GM12801 (cell line): Measurements from ENCODE around the gene HNRNPU.

Experiments used
- CTCF ChIP-seq: IDR thresholded peaks from one replicate; pipeline ENCODE4 v1.5.1; 2011; ENCODE audit warnings: control low read depth; ENCODE audit not compliant: insufficient read length; ENCODE audit errors: extremely low read depth

Gene HNRNPU

GRCh38 chr1:244802556-244803239 lies 61.6 kb downstream of the HNRNPU start:
- no peak for TF ChIP-seq CTCF

- no peak for TF ChIP-seq CTCF
These were observed 62.3 kb downstream of the HNRNPU start for GRCh38 chr1:244802041-244802440.

GRCh38 chr1:244801246-244801645 lies 63.1 kb downstream of the HNRNPU start:
- TF ChIP-seq CTCF = no peak

DNA sequence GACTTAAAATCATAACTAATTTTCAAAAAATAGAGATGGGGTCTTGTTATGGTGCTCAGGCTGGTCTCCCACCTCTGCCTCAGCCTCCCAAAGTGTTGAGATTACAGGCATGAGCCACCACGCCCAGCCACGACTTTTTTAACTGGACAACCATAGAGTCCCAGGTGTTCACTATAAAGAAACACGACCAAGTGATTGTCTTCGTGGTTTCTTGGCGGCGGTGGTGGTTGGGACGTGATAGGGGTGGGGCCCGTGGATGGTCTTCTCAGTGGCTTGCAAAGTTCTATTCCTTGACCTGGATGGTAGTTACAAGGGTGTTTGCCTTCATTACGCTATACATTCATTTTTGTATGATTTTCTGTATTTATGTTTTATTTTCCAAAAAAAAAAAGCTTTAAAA lies 63.5 kb downstream of the HNRNPU start:
- no peak for TF ChIP-seq CTCF
